Measurements from ENCODE around the gene GPR21.
A peak's percentile ranks its signal among the peaks of the same experiment; 100 is the strongest.

GPR21 gene

DNA sequence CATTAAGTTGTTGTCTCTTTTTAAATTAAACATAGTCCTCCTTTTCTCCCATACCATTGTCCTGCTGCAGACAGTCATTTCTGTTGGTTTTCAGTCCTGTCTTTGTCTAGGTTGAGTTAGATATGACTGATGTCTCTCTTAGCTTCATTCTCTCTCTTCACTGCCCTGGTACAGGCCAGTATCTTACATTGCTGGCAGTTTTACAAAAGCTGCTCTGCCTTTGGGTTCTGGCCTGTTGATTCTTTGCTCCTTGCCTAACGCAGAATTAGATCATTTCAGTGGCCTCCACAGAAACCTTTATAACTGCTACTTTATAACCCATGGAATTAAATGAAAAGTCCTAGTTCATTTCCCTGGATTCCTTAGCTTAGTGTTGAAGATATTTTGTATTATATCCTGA is 33.7 kb downstream of the GPR21 start:
- DNase-seq, result no peak

DNA sequence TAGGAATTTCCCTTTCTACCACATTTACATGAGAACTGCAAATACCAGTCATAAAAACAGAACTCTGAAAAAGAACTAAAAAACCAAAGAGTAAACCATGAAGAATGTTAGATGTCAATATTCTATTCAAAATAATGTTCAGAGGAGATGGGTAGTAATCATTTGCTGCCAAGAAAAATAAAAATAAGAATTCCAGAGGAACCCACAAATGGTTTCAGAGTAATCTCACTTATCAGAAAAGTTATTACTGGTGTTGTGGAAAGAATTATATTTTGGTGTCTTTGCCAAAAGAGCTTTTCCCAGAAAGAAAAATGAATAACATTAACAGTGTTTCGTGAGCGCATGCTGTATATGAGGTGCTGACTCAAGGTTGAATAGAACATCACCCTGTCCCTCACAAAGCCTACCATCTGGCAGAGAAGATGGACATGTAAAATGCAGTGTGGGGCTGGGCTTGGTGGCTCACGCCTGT is 35.6 kb downstream of the GPR21 start:
- DNase-seq, result no peak

DNA sequence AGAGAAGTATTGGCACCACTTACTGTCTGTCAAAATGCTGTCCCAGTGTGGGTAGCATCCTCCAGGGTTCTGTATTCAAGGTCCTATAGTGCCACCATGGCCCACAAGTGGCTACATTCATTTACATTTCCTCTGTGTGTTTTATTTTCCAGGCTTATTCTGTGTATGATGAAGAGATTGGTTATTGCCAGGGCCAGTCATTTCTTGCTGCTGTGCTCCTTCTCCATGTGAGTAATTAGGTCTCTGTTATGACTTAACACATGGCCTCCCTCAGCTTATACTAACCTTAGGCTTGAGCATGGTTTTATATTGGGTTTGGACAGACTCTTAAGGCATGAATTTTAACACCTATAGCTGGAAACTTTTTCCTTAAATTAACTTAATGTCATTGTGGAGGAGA is 36.7 kb downstream of the GPR21 start:
- DNase-seq, result no peak

DNA sequence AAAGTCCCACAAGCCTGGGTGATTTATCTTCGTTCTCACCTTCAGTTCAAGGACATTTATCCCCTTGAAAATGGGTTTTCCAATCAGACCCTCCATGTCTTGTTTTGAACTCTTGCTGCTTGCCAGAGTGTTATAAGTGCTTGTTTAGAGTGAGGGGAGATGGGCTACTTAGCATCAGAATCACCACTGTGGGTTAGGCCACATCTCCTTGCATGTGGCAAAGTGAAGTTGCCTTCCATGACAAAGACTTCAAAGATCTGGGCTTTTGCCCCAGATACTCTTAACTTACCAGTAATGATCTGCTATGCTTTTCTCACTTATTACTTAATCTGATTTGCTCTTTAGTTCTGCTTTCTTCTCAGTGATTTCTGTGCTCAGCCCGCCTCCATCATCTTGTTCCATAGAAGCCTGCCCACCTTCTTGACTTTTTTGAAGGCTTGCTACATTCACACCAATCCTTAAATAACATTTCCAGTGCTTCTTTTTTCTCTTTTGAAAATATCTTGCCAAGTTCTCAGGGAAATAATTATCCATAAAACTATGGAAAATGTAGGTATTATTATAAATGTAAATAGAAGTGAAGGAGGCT is 39.0 kb downstream of the GPR21 start:
- no peak for DNase-seq

DNA sequence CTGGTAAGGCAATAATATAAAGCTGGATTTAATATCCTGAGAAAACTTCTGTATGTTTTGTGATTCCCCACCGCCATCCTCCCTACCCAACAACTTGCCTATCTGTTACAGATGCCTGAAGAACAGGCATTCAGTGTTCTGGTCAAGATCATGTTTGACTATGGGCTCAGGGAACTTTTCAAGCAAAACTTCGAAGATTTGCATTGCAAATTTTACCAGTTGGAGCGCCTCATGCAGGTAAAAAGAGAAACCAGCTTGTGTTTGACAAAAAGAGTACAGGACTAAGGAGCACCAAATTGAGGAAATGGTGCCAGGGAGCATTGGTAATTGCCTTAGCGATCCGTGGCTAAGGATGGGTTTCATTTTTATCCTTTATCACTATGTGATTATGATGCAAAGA is 40.0 kb downstream of the GPR21 start:
- no peak for DNase-seq

DNA sequence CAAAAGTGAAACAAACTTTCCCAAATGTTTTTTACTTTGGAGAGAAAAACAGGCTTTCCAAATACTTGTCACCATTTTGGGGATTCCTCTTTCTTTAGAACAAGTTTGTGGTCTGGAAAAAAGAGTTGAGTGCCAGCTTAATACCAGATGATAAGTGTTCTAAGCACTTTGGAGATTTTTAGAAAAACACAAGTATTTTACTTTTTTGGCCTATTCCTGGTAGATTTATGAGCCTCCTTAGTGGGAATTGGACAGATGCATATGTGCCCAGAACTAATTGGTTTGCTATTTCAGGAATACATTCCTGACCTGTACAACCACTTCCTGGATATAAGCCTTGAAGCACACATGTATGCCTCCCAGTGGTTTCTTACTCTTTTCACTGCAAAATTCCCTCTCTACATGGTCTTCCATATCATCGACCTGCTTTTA is 40.5 kb downstream of the GPR21 start:
- DNase-seq, result no peak

DNA sequence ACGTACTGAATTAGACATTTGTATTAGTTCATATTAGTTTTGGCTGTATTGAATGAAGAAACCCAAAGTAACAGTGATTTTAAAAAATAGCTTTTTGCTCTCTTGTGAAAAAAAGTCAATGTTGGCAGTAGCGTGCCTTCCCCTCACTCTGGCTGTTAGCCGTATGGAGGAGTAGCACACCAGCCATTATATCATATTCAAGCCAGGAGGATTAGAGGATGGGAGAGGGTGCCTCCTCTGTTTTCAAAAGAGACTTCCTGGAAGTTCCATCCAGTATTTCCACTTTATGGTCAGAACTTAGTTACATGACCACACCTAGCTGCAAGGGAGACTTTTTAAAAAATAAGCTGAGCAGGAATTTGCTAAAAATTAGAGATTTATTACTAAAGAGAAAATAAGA is 41.2 kb downstream of the GPR21 start:
- no peak for DNase-seq

DNA sequence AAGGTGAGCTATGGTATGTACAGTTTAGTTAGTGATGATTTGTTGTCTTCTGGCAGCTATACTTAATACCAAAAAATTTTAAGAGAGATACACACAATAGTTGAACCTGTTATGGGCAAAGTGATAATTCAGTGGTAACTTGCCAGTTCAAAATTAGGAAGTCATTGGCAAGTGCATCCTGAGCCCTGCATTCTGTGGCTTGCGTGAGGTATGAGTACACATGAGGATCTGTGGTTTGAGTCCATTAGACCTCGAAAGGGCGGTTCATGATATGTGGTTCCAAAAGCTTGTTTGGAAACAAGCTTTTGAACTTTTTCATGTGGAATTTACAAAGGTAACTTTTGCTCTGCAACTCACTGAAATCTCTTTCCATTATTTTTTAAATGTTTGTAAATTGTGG is 47.0 kb downstream of the GPR21 start:
- DNase-seq, result no peak

DNA sequence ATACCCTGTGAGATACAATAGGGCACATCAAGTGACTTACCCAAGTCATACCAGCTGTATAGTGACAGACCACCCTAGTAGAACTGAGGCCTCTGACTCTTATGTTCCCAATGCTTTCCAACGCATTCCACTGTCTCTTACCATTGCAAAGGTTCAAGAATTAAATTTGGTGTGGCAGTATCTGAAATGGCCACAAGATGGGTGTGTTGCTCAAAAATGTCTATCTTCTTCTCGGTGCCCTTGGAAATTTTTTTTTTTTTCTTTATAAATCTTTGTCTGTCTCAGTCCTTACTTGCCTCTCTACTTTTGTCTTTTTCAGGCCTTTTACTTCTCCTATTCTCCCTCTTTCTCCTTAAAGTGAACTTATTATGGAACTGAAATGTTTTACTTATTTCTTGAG is 48.4 kb downstream of the GPR21 start:
- peak in 1 of 2 experiments; percentile 19 for DNase-seq

DNA sequence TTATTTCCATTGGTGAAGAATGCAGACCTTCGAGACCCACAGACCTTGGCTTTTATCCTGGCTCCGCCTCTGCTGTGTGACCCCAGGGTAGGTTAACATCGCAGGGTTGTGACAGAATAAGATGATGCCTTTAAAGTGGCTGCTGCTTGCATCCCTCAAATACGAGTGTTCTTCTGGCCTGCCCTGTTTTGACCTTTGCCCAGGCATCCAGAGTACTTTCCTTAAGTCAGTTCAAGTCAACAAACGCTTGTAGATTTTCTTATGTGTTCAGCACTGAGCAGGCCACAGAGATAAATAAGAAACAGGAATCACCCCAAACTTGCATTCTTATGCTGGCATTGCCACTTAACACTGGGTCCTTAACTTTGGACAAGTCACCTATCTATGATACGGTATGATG is 50.2 kb downstream of the GPR21 start:
- DNase-seq, result no peak

DNA sequence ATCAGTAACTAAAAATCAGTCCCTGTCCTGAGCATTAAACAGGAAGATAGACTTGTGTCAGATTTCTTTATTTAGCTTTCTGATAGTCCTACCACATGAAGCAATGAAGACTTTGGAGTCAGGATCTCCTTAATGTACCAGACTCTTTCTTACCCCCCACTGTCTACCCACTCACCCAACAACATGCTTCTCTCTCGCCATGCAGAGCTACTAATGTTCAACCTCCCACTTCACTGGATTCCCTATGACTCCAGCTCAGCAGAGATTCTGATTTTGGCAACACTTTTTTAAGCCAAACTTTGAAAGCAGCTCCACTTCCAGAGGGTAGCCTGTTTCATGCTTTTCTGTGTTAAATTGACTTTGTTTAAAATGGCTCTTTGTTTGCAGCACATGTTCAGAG is 50.8 kb downstream of the GPR21 start:
- DNase-seq, result no peak
